Thyroid gland (tissue), 4 donors: Measurements from ENCODE around the gene KBTBD6.

Source experiments
- CTCF ChIP-seq, 6 experiments: fragments of 200-600 bp in 3 of 6; fragments of 450-650 bp in 3 of 6; sonication (generic) in 3 of 6; IDR thresholded peaks; one replicate each; pipeline ENCODE4 v1.5.1; 2016 to 2019; ENCODE audit warnings: antibody characterized with exemption in 6 of 6, mild to moderate bottlenecking in 2 of 6, inconsistent platforms in 1 of 6, moderate library complexity in 1 of 6
- POLR2A ChIP-seq, 2 donors: fragments of 450-650 bp; IDR thresholded peaks; one replicate each; pipeline ENCODE4 v1.6.1; 2017; ENCODE audit warnings: antibody characterized with exemption in 2 of 2, mild to moderate bottlenecking in 2 of 2, moderate library complexity in 1 of 2

GRCh38 chr13:41136396-41137031 lies 3.9 kb upstream of the KBTBD6 start:
- no peak for TF ChIP-seq POLR2A (IDR thresholded peaks at IDR 0.05)
- TF ChIP-seq CTCF (IDR thresholded peaks at IDR 0.05) = no peak
